T-cell (primary cell): ENCODE data around the gene SPRED2. TPM values are rescaled to one million over a fixed set of nuclear protein-coding genes. Genes with fewer than 3 reads are reported as not detected.

Experiments
- ATAC-seq, 4 experiments: fragments of 200-7000 bp in 3 of 4; fragments of 150-1000 bp in 1 of 4; cut with Tn5 transposase; replicated peaks in 1 of 4; 1 replicate in 3 of 4; 2 replicates in 1 of 4; pipeline ENCODE4 v1.10.0; 2021; ENCODE audit warnings: moderate library complexity in 3 of 4, mild to moderate bottlenecking in 2 of 4, moderate number of reproducible peaks in 1 of 4
- CTCF ChIA-PET, 2 donors: fragments of 300-600 bp; sonication (Branson Sonifier 250); formaldehyde crosslinking; loops; one replicate each; lab custom pipeline; 2022; ENCODE audit warnings: antibody characterized with exemption in 2 of 2; lab: Charles Lee
- POLR2A ChIA-PET, 2 donors: fragments of 300-600 bp; sonication (Branson Sonifier 250); formaldehyde crosslinking; loops; one replicate each; lab custom pipeline; 2022; ENCODE audit warnings: antibody characterized with exemption in 2 of 2; lab: Charles Lee
- DNase-seq, 35 experiments: peaks; one replicate each; pipeline versions ENCODE4 v3.0.0 to v3.0.0-alpha.2; 2013 to 2023
- H3K27ac ChIP-seq: one replicate; pipeline ENCODE4 v1.5.1; 2013; ENCODE audit warnings: low read length
- H3K27me3 ChIP-seq, 2 experiments: replicated peaks in 1 of 2; 1 replicate in 1 of 2; 2 replicates in 1 of 2; pipeline versions ENCODE4 v1.6.1 to v1.7.0; 2013; ENCODE audit warnings: low read length in 1 of 2, mixed read lengths in 1 of 2; ENCODE audit not compliant: control insufficient read depth in 2 of 2, insufficient read depth in 2 of 2; ENCODE audit errors: extremely low read depth in 1 of 2
- H3K36me3 ChIP-seq, 2 donors: 1 replicate in 1 of 2; 2 replicates in 1 of 2; pipeline versions ENCODE4 v1.6.1 to v1.7.0; 2013; ENCODE audit warnings: low read length in 1 of 2; ENCODE audit not compliant: control insufficient read depth in 2 of 2, insufficient read depth in 1 of 2; ENCODE audit errors: extremely low read depth in 1 of 2
- H3K4me1 ChIP-seq, 2 experiments: 1 replicate in 1 of 2; 2 replicates in 1 of 2; pipeline versions ENCODE4 v1.6.1 to v1.7.0; 2013; ENCODE audit warnings: low read length in 2 of 2, mixed read lengths in 1 of 2; ENCODE audit not compliant: insufficient read depth in 2 of 2, control insufficient read depth in 1 of 2; ENCODE audit errors: extremely low read depth in 1 of 2
- H3K4me3 ChIP-seq, 2 donors: 1 replicate in 1 of 2; 2 replicates in 1 of 2; pipeline versions ENCODE4 v1.5.1 to v1.7.0; 2013; ENCODE audit warnings: mild to moderate bottlenecking in 2 of 2, low read length in 1 of 2, moderate library complexity in 1 of 2; ENCODE audit not compliant: control insufficient read depth in 1 of 2; ENCODE audit errors: extremely low read depth in 1 of 2
- H3K9me3 ChIP-seq: 2 replicates; pipeline ENCODE4 v1.7.0; 2013
- H3K27ac Mint-ChIP-seq, 2 donors: one replicate each; pipeline ENCODE4 v1.8.0; 2020 to 2021; ENCODE audit warnings: mild to moderate bottlenecking in 2 of 2, mixed read lengths in 2 of 2
- H3K27me3 Mint-ChIP-seq, 2 donors: one replicate each; pipeline ENCODE4 v1.8.0; 2021 to 2022; ENCODE audit warnings: mixed read lengths in 2 of 2
- H3K36me3 Mint-ChIP-seq: one replicate; pipeline ENCODE4 v1.8.0; 2021; ENCODE audit warnings: mixed read lengths
- H3K4me1 Mint-ChIP-seq, 3 donors: one replicate each; pipeline ENCODE4 v1.8.0; 2020 to 2022; ENCODE audit warnings: mixed read lengths in 3 of 3, mild to moderate bottlenecking in 1 of 3
- H3K4me3 Mint-ChIP-seq, 3 donors: one replicate each; pipeline ENCODE4 v1.8.0; 2020 to 2022; ENCODE audit warnings: mild to moderate bottlenecking in 3 of 3, mixed read lengths in 3 of 3, moderate library complexity in 3 of 3
- H3K9me3 Mint-ChIP-seq, 3 donors: one replicate each; pipeline ENCODE4 v1.8.0; 2020 to 2022; ENCODE audit warnings: mixed read lengths in 3 of 3
- WGBS: methylation state at CpG from one replicate; pipeline ENCODE4 v1.1.5; 2013; ENCODE audit warnings: missing lambda C conversion rate; ENCODE audit not compliant: insufficient coverage; 5-methylcytosine and 5-hydroxymethylcytosine counted together
- total RNA-seq, 35 experiments: library from RNA in 6 of 35; stranded (reverse) in 6 of 35; fragments of 120-200 nt in 1 of 35; gene quantifications; one replicate each; pipeline versions ENCODE4 v1.2.1 to v1.2.4 and lab custom pipeline; 2013 to 2026

The SPRED2 gene
- total RNA-seq, 5 donors from 2014 or later (not counting 1 experiment from before 2014, with no cell fraction given), result 0.73 to 3.2 (median 1.2) TPM

DNA sequence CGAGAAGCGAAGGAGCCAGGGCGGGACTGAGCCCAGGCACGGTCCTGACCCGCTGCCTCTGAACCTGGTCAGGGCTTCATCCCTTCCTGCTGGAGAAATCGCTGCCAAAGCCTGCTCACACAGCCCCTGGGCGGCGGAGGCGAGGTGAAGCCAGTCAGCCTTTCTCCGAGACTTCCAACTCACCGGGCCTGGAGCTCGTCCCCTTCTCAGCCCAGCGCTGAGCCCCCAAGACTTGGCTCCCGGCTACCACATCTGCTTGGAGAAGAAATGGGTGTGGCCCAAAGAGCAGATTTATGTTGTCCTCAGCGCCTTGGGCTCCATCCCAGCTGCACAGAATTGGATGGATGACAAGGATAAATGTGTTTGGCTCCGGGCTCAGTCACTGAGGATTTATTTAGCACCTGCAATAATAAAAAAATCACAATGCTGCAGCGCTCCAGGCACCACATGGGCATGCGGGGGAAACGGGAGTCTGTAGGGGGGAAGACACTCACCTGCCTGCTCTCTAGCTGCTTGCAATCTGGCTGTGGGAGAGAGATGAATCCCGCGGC lies 139.9 kb downstream of the SPRED2 start:
- ATAC-seq (no peak), DNase-seq (no peak)
- Mint-ChIP-seq H3K27me3 (peaks cover 0 to 6% of the 10 kb centered on the region in 2 donors), H3K4me1 (peaks cover 0 to 2% (median 1%) of the 10 kb centered on the region in 3 donors), H3K27ac (no peak overlapping the region), H3K9me3 (no peaks in the 10 kb centered on the region), H3K4me3 (no peak overlapping the region), H3K36me3 (no peaks in the 10 kb centered on the region)
- WGBS, result 96% methylated on average over 12 of the region's 21 CpGs
- peaks cover 0 to 4% of the 10 kb centered on the region in 2 experiments for H3K27me3 ChIP-seq
- H3K36me3 ChIP-seq, result no peaks in the 10 kb centered on the region
- CTCF ChIA-PET, result interaction anchor here in 1 of 2 donors (1.1 kb wide), 1 partner anchor 26 kb away, joined by 3 read pairs; no protein-coding TSS in a partner anchor
- no peaks in the 10 kb centered on the region for H3K9me3 ChIP-seq
- H3K4me3 ChIP-seq, result no peak overlapping the region
- POLR2A ChIA-PET, result no interaction called here
- H3K4me1 ChIP-seq, result peaks cover 0 to 4% of the 10 kb centered on the region in 2 experiments
- H3K27ac ChIP-seq, result no peak overlapping the region

GRCh38 chr2:65292106-65292400 lies 140.3 kb downstream of the SPRED2 start:
- H3K27me3 Mint-ChIP-seq, result peaks cover 0 to 6% of the 10 kb centered on the region in 2 donors
- H3K27ac Mint-ChIP-seq, result no peak overlapping the region
- no peak overlapping the region for H3K27ac ChIP-seq
- H3K9me3 Mint-ChIP-seq, result no peaks in the 10 kb centered on the region
- CTCF ChIA-PET, result interaction anchor here in 1 of 2 donors (1.1 kb wide), 1 partner anchor 27 kb away, joined by 3 read pairs; no protein-coding TSS in a partner anchor
- H3K4me1 ChIP-seq, result peaks cover 0 to 4% of the 10 kb centered on the region in 2 experiments
- H3K36me3 Mint-ChIP-seq, result no peaks in the 10 kb centered on the region
- DNase-seq (no peak), ATAC-seq (no peak)
- peaks cover 0 to 2% (median 1%) of the 10 kb centered on the region in 3 donors for H3K4me1 Mint-ChIP-seq
- no peak overlapping the region for H3K4me3 Mint-ChIP-seq
- no peak overlapping the region for H3K4me3 ChIP-seq
- H3K36me3 ChIP-seq, result no peaks in the 10 kb centered on the region
- POLR2A ChIA-PET, result no interaction called here
- peaks cover 0 to 4% of the 10 kb centered on the region in 2 experiments for H3K27me3 ChIP-seq
- WGBS, result 96% methylated on average over 2 of the region's 3 CpGs
- H3K9me3 ChIP-seq, result no peaks in the 10 kb centered on the region

GRCh38 chr2:65291216-65292105 lies 140.9 kb downstream of the SPRED2 start:
- DNase-seq, result no peak
- Mint-ChIP-seq H3K4me1 (no peaks in the 10 kb centered on the region), H3K27ac (no peak overlapping the region)

DNA sequence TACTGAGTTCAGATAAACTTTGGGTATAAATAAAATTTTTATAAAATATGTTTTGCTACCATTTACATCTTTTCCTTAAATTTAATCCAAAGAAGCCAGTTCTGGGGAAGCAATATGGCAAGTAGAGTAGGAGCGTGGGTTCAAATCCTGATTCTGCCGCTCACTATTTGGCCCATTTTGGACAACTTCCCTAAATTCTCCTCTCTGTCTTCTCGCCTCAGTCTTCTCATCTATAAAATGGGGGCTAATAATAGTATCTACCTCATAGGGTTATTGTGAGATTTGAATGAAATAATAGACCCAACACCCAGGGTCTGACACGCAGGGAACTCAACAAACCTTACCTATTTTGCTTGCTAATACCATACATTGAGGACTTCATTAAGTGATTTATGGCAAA lies 145.0 kb downstream of the SPRED2 start:
- Mint-ChIP-seq H3K4me1 (no peaks in the 10 kb centered on the region), H3K27me3 (no peaks in the 10 kb centered on the region), H3K36me3 (no peaks in the 10 kb centered on the region), H3K27ac (no peak overlapping the region), H3K4me3 (no peak overlapping the region), H3K9me3 (no peaks in the 10 kb centered on the region)
- no CpG with 5 or more reads among the region's 4 CpGs for WGBS
- POLR2A ChIA-PET, result no interaction called here
- H3K36me3 ChIP-seq, result no peaks in the 10 kb centered on the region
- no peak overlapping the region for H3K4me3 ChIP-seq
- no peaks in the 10 kb centered on the region for H3K9me3 ChIP-seq
- no peak for ATAC-seq
- CTCF ChIA-PET, result no interaction called here
- no peak overlapping the region for H3K27ac ChIP-seq
- peaks cover 0 to 2% of the 10 kb centered on the region in 2 experiments for H3K27me3 ChIP-seq
- DNase-seq, result no peak
- no peaks in the 10 kb centered on the region for H3K4me1 ChIP-seq

More at GRCh38 chr2:65291216-65292105, 140.9 kb downstream of the SPRED2 start:
- no peaks in the 10 kb centered on the region for H3K36me3 ChIP-seq
- H3K9me3 Mint-ChIP-seq, result no peaks in the 10 kb centered on the region
- no peaks in the 10 kb centered on the region for H3K9me3 ChIP-seq
- H3K27me3 ChIP-seq, result peaks cover 0 to 4% of the 10 kb centered on the region in 2 experiments
- no peaks in the 10 kb centered on the region for H3K4me1 ChIP-seq
- ChIA-PET CTCF (interaction anchor here in 1 of 2 donors (1.0 kb wide), 1 partner anchor 8 kb away, joined by 10 read pairs; no protein-coding TSS in a partner anchor), POLR2A (interaction anchor here in 1 of 2 donors (0.7 kb wide), 1 partner anchor 10 kb away, joined by 6 read pairs; no protein-coding TSS in a partner anchor)
- H3K27me3 Mint-ChIP-seq, result peaks cover 0 to 6% of the 10 kb centered on the region in 2 donors
- ATAC-seq, result no peak
- no peak overlapping the region for H3K27ac ChIP-seq
- no peak overlapping the region for H3K4me3 ChIP-seq
- H3K36me3 Mint-ChIP-seq, result no peaks in the 10 kb centered on the region
- no peak overlapping the region for H3K4me3 Mint-ChIP-seq
- WGBS, result 94% methylated on average over 7 of the region's 11 CpGs

DNA sequence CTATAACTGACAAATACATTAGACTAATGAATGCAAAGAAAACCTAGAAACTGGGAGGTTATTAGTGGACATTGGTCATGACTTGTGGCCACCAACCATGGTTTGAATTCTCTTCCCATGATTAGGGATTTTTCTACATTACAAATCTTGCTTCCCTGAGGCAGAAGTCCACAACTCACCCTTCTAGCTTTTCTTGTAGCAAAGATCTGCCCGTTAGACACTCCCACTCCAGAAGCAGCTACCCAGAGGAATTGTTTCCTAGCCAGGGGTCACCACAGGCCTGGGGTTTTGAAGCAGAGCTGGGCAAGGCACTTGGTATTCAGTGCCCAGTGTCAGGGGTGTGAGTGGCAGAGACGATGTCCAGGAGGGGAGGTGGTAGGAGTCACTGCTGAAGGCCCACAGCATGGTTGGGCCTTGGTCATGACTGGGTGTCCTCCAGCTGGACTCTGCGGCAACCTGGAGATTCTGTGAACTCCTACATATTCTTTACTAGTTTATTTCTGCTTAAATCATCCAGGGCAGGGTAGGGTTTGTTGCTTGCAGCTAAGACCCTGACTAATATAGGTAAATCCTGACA lies 149.8 kb downstream of the SPRED2 start:
- peaks cover 8 to 14% (median 13%) of the 10 kb centered on the region in 3 donors for H3K4me1 Mint-ChIP-seq
- no peaks in the 10 kb centered on the region for H3K36me3 ChIP-seq
- H3K27ac ChIP-seq, result no peak overlapping the region
- H3K36me3 Mint-ChIP-seq, result no peaks in the 10 kb centered on the region
- POLR2A ChIA-PET, result no interaction called here
- H3K27me3 ChIP-seq, result no peaks in the 10 kb centered on the region
- H3K27ac Mint-ChIP-seq, result no peak overlapping the region
- DNase-seq, result no peak
- no peak for ATAC-seq
- CTCF ChIA-PET, result no interaction called here
- no peak overlapping the region for H3K4me3 ChIP-seq
- WGBS, result 90% methylated on average over 2 of the region's 3 CpGs
- no peaks in the 10 kb centered on the region for H3K27me3 Mint-ChIP-seq
- no peak overlapping the region for H3K4me3 Mint-ChIP-seq
- H3K4me1 ChIP-seq, result peaks cover 8 to 13% of the 10 kb centered on the region in 2 experiments
- no peaks in the 10 kb centered on the region for H3K9me3 Mint-ChIP-seq
- no peaks in the 10 kb centered on the region for H3K9me3 ChIP-seq

DNA sequence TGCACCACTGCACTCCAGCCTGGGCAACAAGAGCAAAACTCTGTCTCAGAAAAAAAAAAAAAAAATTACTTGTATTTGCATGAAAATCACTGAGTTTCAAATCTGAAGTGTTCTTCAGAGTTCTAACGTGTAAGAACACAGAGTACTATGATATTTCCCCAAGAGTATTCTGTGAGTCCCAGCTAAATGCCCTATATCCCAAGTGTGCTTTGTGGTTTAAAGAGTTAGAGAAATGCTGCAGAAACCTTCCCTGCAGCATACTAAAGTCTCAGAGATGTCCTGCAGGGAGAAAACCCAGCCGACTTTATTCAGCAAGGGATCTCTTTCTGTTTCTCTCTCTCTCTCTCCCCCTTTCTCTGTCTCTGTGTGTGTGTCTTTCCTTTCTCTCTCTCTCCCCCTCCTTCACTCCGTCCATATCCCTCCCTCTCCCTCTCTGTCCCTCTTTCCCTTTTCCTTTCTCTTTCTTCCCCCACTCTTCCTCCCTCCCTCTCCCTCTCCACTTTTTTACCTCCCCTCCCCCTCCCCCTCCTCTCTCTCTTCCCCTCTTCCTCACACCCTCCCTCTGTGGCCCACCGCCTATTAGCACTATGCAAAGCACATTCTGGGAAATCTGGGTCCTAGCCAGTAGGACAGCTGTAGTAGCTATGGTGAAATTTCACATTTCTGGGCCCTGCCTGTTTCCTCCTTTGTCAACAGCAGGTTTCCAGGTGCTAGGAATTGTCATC lies 150.6 kb downstream of the SPRED2 start:
- Mint-ChIP-seq H3K27me3 (no peaks in the 10 kb centered on the region), H3K36me3 (no peaks in the 10 kb centered on the region), H3K4me1 (peaks cover 8 to 14% (median 13%) of the 10 kb centered on the region in 3 donors), H3K9me3 (no peaks in the 10 kb centered on the region), H3K27ac (no peak overlapping the region), H3K4me3 (no peak overlapping the region)
- ATAC-seq, result no peak
- Histone ChIP-seq H3K36me3 (no peaks in the 10 kb centered on the region), H3K9me3 (no peaks in the 10 kb centered on the region), H3K27me3 (no peaks in the 10 kb centered on the region), H3K4me3 (no peak overlapping the region), H3K27ac (no peak overlapping the region), H3K4me1 (peaks cover 8 to 13% of the 10 kb centered on the region in 2 experiments)
- DNase-seq, result no peak
- ChIA-PET CTCF (no interaction called here), POLR2A (no interaction called here)
- 83% methylated on average over 2 of the region's 4 CpGs for WGBS
